Lung (tissue), 16 donors: ENCODE results near the gene PLCG1. TPM values are rescaled to one million over a fixed set of nuclear protein-coding genes. Genes with fewer than 3 reads are reported as not detected.

Experiments used
- ATAC-seq: fragments of 200-7000 bp; cut with Tn5 transposase; one replicate; pipeline ENCODE4 v1.9.1; 2020; ENCODE audit warnings: moderate number of reproducible peaks; ENCODE audit not compliant: insufficient read depth, low FRiP score
- DNase-seq, 3 donors: peaks; one replicate each; pipeline ENCODE4 v3.0.0-alpha.2; 2013 to 2017
- H3K27ac ChIP-seq, 2 donors: one replicate each; pipeline ENCODE4 v1.5.1; 2013; ENCODE audit warnings: mild to moderate bottlenecking in 2 of 2, moderate library complexity in 2 of 2, control low read depth in 1 of 2, inconsistent platforms in 1 of 2, low read depth in 1 of 2, low read length in 1 of 2
- H3K27me3 ChIP-seq, 3 donors: one replicate each; pipeline ENCODE4 v1.5.1; 2013; ENCODE audit warnings: low read length in 2 of 3; ENCODE audit not compliant: control insufficient read depth in 3 of 3, insufficient read depth in 3 of 3
- H3K36me3 ChIP-seq, 4 donors: one replicate each; pipeline ENCODE4 v1.5.1; 2013; ENCODE audit warnings: low read length in 4 of 4, mild to moderate bottlenecking in 1 of 4, moderate library complexity in 1 of 4; ENCODE audit not compliant: control insufficient read depth in 4 of 4, insufficient read depth in 4 of 4
- H3K4me1 ChIP-seq, 5 donors: one replicate each; pipeline ENCODE4 v1.5.1; 2013; ENCODE audit warnings: low read length in 5 of 5, mild to moderate bottlenecking in 2 of 5, moderate library complexity in 1 of 5; ENCODE audit not compliant: control insufficient read depth in 5 of 5, insufficient read depth in 5 of 5
- H3K4me3 ChIP-seq: one replicate; pipeline ENCODE4 v1.5.1; 2013; ENCODE audit warnings: mild to moderate bottlenecking, control low read depth, moderate library complexity
- H3K9ac ChIP-seq, 2 donors: one replicate each; pipeline ENCODE4 v1.5.1; 2013; ENCODE audit warnings: low read length in 2 of 2, control low read depth in 1 of 2; ENCODE audit not compliant: insufficient read depth in 1 of 2
- H3K9me3 ChIP-seq, 4 donors: one replicate each; pipeline ENCODE4 v1.5.1; 2013; ENCODE audit warnings: low read length in 3 of 4, mild to moderate bottlenecking in 1 of 4, moderate library complexity in 1 of 4; ENCODE audit not compliant: control insufficient read depth in 4 of 4, insufficient read depth in 3 of 4
- WGBS, 2 donors: extraction: QIAGEN DNeasy Blood & Tissue Kit; methylation state at CpG; one replicate each; pipeline ENCODE4 v1.1.7; 2013; 5-methylcytosine and 5-hydroxymethylcytosine counted together
- long read RNA-seq, 5 donors: transcript quantifications; one replicate each; lab custom pipeline, GENCODE V29; 2026
- polyA plus RNA-seq, 2 donors: library from polyadenylated mRNA; stranded (reverse); fragments of 200-250 nt; gene quantifications; one replicate each; pipeline ENCODE4 v1.2.1, GENCODE V29; 2013
- total RNA-seq, 2 donors: library from RNA; depleted of rRNA in 1 of 2; stranded (reverse); fragments of >200 nt in 1 of 2; gene quantifications; one replicate each; pipeline ENCODE4 v1.2.1, GENCODE V29; 2014 to 2021
- TF ChIP-seq, protein P1 (sequence below): IDR thresholded peaks from 2 replicates; pipeline ENCODE4 v1.5.1; 2012; ENCODE audit warnings: mild to moderate bottlenecking; ENCODE audit errors: control extremely low read depth, extremely low read depth
- donor health status: control.
- donor health status: control.
- donor health status: Bipolar disorder and iron deficiency.
- donor health status: healthy.
- donor health status: DM: yes; HTN: yes; CAD: no.

Gene PLCG1
- total RNA-seq (100 to 1,000 TPM in 1 of 2 donors, 10 to 100 TPM in 1; 89.7 to 154 TPM), polyA plus RNA-seq (10 to 100 TPM; 29.6 to 44.5 TPM)
- long read RNA-seq, donor 1, full-length matches to known transcripts, result 4 of 9 reads
- long read RNA-seq, donor 1, partial matches to known transcripts, result 5 of 9 reads
- long read RNA-seq, donor 1, other reads (novel, unspliced or antisense), result 0 of 9 reads
- long read RNA-seq, donor 2, partial matches to known transcripts, result 24 of 25 reads
- long read RNA-seq, donor 2, other reads (novel, unspliced or antisense), result 0 of 25 reads
- long read RNA-seq, donor 3, partial matches to known transcripts, result 5 of 6 reads
- long read RNA-seq, donor 3, other reads (novel, unspliced or antisense), result 0 of 6 reads
- long read RNA-seq, donor 4, partial matches to known transcripts, result 10 of 13 reads
- long read RNA-seq, donor 4, other reads (novel, unspliced or antisense), result 0 of 13 reads
- long read RNA-seq, donor 5, full-length matches to known transcripts, result 4 of 68 reads
- long read RNA-seq, donor 5, partial matches to known transcripts, result 64 of 68 reads
- long read RNA-seq, donor 5, other reads (novel, unspliced or antisense), result 0 of 68 reads

GRCh38 chr20:41136680-41137613 lies at the start of gene PLCG1:
Gene PLCG1, plus strand, starts transcription at chr20:41137543. Its CDS starts 99 bp downstream, at chr20:41137642.
- peaks cover 0 to 14% (median 4%) of the 10 kb centered on the region in 4 donors for H3K36me3 ChIP-seq
- TF ChIP-seq, protein P1, sequence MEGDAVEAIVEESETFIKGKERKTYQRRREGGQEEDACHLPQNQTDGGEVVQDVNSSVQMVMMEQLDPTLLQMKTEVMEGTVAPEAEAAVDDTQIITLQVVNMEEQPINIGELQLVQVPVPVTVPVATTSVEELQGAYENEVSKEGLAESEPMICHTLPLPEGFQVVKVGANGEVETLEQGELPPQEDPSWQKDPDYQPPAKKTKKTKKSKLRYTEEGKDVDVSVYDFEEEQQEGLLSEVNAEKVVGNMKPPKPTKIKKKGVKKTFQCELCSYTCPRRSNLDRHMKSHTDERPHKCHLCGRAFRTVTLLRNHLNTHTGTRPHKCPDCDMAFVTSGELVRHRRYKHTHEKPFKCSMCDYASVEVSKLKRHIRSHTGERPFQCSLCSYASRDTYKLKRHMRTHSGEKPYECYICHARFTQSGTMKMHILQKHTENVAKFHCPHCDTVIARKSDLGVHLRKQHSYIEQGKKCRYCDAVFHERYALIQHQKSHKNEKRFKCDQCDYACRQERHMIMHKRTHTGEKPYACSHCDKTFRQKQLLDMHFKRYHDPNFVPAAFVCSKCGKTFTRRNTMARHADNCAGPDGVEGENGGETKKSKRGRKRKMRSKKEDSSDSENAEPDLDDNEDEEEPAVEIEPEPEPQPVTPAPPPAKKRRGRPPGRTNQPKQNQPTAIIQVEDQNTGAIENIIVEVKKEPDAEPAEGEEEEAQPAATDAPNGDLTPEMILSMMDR, result no peak
- peak within 1 kb of the TSS; percentile 96 to 98 for H3K27ac ChIP-seq
- peak; percentile 91 to 95 (median 93) for DNase-seq
- H3K9me3 ChIP-seq, result no peaks in the 10 kb centered on the region
- 0% methylated on average over 45 to 121 of the region's 121 CpGs for WGBS, 2 donors
- H3K4me3 ChIP-seq, result peak within 1 kb of the TSS; percentile 95
- peaks cover 7 to 41% (median 22%) of the 10 kb centered on the region in 5 donors for H3K4me1 ChIP-seq
- H3K9ac ChIP-seq, result peak within 1 kb of the TSS; percentile 72 to 85
- ATAC-seq, result peak; percentile 85
- H3K27me3 ChIP-seq, result no peaks in the 10 kb centered on the region

DNA sequence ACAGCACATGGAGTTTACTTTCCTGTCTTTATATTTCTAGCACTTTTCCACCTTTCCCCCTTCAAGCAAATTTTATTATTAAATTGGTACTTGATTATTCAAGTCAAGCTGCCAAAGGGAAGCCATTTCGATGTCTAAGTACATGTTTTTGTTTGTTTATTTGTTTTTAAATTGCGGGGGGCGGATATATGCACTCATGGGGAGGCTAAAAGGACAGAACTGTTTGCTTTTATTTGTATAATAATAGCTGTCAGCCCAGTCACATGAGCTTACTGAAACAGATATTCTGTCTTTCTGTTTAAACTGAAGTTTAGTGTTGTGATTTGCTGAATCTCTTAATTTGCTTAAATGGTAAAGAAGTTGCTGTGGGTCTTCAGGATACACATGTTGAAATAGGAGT lies 49.6 kb upstream of the PLCG1 start:
- 76 to 89% methylated on average over 3 of the region's 3 CpGs for WGBS, 2 donors
- Histone ChIP-seq H3K9me3 (no peaks in the 10 kb centered on the region), H3K4me3 (no peak overlapping the region), H3K27ac (no peak overlapping the region), H3K36me3 (peaks cover 7 to 50% (median 30%) of the 10 kb centered on the region in 4 donors), H3K4me1 (peaks cover 0 to 4% (median 0%) of the 10 kb centered on the region in 5 donors), H3K9ac (no peak overlapping the region), H3K27me3 (no peaks in the 10 kb centered on the region)
- DNase-seq (no peak), ATAC-seq (no peak)
- TF ChIP-seq, protein P1, result no peak

GRCh38 chr20:41089555-41089954 lies 47.8 kb upstream of the PLCG1 start:
- TF ChIP-seq, protein P1, result no peak
- peaks cover 19 to 49% (median 35%) of the 10 kb centered on the region in 4 donors for H3K36me3 ChIP-seq
- ATAC-seq (no peak), DNase-seq (no peak)
- no peak overlapping the region for H3K27ac ChIP-seq
- 86 to 91% methylated on average over 3 of the region's 3 CpGs for WGBS, 2 donors
- no peak overlapping the region for H3K4me3 ChIP-seq
- no peaks in the 10 kb centered on the region for H3K9me3 ChIP-seq
- peaks cover 0 to 4% (median 0%) of the 10 kb centered on the region in 5 donors for H3K4me1 ChIP-seq
- H3K9ac ChIP-seq, result no peak overlapping the region
- no peaks in the 10 kb centered on the region for H3K27me3 ChIP-seq
